GM18505 (cell line): ENCODE data around the gene DLGAP4.
A peak's percentile ranks its signal among the peaks of the same experiment; 100 is the strongest.

Experiments used
- ATAC-seq: cut with Tn5 transposase; IDR thresholded peaks from one replicate; pipeline ENCODE4 v1.9.1; 2021; ENCODE audit not compliant: unreplicated experiment
- POLR2A ChIP-seq: IDR thresholded peaks from 4 replicates; pipeline ENCODE4 v1.6.1; 2011; ENCODE audit warnings: borderline replicate concordance; ENCODE audit not compliant: insufficient read depth, insufficient read length; ENCODE audit errors: extremely low read depth

The DLGAP4 gene

DNA sequence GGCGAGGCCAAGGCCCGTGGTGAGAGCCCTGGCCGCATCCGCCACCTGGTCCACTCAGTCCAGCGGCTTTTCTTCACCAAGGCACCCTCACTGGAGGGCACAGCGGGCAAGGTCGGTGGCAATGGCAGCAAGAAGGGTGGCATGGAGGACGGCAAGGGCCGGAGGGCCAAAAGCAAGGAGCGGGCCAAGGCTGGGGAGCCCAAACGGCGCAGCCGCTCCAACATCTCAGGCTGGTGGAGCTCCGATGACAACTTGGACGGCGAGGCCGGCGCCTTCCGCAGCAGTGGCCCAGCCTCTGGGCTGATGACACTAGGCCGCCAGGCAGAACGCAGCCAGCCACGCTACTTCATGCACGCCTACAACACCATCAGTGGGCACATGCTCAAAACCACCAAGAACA is 126.0 kb downstream of the DLGAP4 start:
- no peak for ATAC-seq
- no peak for TF ChIP-seq POLR2A

DNA sequence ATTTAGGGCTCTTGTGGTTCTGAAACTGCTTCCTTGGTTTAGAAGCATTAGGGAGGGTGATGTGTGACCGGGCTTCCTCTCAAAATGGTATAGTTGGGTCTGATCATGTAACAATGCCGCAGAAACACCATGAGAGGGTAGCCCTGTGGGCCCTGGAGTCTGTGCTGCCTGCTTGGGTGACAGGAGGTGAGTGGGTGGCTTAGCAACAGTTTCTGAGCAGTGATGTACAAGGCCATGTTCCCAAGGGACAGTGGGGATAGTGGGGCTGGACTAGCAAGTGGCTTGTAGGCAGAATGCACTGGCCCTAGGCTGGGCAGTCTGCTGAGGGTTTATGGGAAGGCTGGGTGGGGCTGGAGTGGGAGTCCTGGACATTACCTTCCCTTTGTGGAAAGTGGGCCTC is 128.2 kb downstream of the DLGAP4 start:
- TF ChIP-seq POLR2A = no peak
- no peak for ATAC-seq

GRCh38 chr20:36435124-36435523 is 129.0 kb downstream of the DLGAP4 start:
- TF ChIP-seq POLR2A = no peak
- no peak for ATAC-seq

DNA sequence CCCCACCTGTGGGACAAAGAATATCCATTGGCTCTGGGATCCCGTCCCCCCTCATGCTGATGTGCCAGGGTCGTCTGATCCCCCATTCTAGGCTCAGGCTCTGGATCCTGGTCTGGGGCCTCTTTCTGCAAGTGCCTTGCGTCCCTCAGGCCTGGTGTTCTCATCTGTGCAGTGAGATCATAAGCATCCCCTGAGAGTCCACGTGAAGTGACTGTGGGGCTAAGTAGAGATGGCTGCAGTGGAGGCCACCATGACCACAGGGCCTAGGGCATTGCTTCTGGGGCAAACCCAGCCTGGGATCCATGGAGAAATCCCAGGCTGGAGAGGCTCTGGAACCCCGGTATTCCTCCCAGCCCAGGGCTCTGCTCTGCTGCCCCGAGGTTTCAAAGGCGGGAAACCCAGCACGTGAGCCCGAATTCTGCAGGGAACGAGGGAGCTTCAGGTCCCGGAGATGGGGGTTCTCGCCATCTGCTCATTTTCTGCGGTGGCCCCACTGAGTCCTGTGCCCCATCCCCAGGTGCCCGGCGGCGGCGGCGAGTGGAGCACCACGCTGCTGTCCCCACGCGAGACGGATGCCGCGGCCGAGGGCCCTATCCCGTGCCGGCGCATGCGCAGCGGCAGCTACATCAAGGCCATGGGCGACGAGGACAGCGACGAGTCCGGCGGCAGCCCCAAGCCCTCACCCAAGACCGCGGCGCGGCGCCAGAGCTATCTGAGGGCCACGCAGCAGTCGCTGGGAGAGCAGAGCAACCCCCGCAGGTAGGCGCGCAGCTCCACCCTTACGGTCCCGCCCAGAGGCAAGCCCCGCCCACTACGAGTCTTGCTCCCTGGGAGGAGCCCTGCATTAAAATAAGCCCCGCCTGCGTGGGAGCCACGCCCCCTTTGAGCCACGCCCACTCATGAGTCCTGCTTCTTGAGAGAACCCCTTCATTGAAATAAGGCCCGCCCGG is 129.7 kb downstream of the DLGAP4 start:
- ATAC-seq = peak; percentile 51
- TF ChIP-seq POLR2A = no peak

- no peak for ATAC-seq
- no peak for TF ChIP-seq POLR2A
Observed at GRCh38 chr20:36439040-36439730, 133.0 kb downstream of the DLGAP4 start.

DNA sequence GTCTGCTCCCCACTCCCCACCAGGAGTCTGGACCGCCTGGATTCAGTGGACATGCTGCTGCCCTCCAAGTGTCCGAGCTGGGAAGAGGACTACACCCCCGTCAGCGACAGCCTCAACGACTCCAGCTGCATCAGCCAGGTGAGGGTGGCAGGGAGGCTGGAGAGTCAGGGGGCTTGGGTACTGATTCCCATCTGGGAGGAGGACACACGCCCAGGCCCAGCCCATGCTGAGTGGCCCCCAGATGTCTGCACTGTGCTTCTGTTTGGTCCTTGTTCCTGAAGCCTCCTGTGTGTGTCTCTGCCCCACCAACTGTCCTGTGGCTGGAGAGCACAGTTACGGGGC is 133.6 kb downstream of the DLGAP4 start:
- ATAC-seq = no peak
- no peak for TF ChIP-seq POLR2A

DNA sequence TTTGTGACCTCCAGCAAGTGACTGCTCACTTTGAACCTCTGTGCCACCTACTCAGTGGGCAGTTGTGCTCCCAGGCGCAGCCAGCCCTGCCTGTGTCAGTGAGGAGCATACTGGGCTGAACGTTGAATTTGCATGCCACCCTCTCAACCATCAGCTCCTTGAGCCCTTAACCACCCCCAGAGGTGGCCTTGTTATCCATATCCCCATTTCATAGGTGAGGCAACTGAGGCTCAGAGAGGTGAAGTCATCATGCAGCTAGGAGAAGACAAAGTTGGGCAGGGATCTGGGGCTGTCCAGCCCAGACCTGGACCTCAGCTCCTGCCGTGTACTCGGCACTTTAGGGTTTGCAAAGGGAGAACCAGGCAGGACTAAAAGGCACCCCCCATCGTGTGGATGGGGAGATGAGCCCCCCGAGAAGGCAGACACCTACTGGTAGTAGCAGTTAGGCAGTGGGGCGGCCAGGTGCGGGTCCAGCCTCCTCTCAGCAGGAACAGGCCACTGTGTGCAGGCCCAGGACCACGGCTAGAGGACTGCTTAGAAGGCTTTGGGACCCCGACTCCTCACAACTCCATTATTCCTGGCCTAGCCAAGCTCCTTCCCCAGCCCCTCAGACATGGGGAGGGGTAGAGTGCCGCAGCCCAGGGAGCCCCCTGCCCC is 134.4 kb downstream of the DLGAP4 start:
- TF ChIP-seq POLR2A = no peak
- no peak for ATAC-seq

DNA sequence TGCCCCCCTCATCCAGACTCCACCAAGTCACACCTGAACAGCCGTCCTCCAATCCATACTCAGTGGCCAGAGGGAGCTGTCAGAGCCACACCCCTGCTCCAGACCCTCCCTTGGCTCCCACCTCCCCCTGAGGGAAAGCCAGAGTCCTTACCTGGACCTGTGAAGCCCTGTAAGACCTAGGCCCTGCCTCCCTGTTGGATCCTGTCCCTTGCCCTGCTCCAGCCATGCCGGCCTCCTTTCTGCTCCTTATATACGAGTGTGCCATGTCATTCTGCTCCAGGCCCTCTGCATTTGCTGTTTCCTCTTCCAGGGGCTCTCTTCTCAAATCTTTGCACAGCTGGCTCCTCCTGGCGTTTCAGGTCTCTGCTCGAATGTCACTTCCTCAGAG is 134.9 kb downstream of the DLGAP4 start:
- ATAC-seq = no peak
- no peak for TF ChIP-seq POLR2A

GRCh38 chr20:36441416-36441815 is 135.3 kb downstream of the DLGAP4 start:
- no peak for TF ChIP-seq POLR2A
- no peak for ATAC-seq

DNA sequence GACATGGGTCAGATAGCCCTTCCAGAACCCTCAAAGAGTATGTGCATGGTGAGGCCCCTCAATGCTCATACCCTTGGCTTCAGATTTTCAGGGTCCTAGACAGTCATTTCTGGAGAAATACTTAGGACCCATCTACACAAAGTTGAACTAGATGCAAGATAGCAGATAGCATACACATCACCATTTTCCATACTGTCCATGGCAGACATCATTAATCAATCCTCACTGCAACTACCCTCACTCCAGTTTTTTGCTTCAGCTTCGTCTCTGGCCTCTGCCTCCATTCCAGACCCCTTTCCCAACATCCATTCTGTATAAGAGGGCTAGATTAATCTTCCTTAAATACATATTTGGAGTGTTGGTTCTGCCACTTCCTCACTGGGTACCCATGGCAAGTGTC is 139.7 kb downstream of the DLGAP4 start:
- no peak for TF ChIP-seq POLR2A
- no peak for ATAC-seq

GRCh38 chr20:36446557-36446956 is 140.4 kb downstream of the DLGAP4 start:
- no peak for TF ChIP-seq POLR2A
- no peak for ATAC-seq

- no peak for ATAC-seq
- no peak for TF ChIP-seq POLR2A
Observed at GRCh38 chr20:36447101-36447500, 141.0 kb downstream of the DLGAP4 start.

DNA sequence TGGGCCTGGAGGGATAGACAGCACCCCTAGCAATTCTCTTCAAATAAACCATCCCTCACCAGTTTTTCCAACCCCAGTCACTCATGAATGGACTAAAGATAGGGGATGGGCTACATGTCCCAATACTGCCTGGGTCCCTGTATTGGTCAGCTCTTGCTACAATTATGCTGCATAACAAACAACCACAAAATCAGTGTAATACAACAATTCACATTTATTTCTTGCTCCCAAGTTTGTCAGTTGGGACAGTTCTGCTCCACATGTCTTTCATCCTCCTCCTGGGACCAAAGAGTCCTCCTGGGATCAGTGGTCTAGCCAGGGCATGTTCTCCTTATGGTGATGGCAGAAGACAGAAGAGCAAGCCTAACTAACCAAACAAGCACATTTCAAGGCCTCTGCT is 143.5 kb downstream of the DLGAP4 start:
- TF ChIP-seq POLR2A = no peak
- ATAC-seq = no peak

DNA sequence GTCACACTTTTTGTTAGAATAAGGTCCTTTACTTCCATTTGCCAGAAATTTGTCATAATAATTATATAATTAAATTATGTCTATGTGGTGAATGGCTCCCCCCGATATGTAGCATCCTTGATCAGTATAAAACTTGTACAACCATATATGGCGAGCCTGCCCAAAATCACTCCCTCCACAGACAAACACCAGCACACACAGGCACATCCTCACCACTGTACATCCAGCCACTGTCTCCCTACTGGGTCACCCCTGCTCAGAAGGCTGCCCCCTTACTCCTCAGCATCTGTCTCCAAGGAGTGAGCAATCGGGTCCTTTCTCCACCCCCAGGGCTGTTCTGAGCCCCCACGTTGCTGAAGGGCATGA is 148.2 kb downstream of the DLGAP4 start:
- no peak for TF ChIP-seq POLR2A
- no peak for ATAC-seq
